ENCODE results near the gene NUDT14.

Gene NUDT14

DNA sequence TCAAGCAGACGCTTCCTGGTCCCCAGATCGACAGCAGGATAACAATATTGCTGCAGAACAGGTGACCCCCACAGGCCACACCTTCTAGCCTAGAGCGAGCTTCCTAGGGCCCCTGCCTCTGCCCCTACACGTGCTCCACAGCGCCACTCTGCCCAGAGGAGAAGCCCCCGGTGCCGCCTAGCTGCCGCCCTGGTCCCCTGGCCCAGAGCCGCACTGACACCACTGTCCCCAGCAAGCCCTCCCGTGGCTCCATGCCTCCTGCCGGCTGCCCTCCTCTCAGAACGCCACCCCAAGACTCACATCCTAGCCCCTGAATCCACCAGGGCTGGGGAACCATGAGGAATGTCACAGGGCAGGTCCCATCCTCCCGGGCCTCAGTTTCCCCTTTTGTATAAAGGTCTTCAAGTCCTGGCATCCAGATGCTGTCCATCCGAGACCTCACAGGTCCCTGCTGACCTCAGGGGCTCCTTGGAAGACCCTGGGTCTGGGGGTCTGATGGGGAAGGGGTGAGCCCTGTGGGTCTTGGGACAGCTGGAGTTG is 43.6 kb downstream of the NUDT14 start:
- H3K36me3 ChIP-seq (ENCODE audit: control insufficient read depth in 1 of 2, insufficient read depth in 2 of 2, low read depth in 1 of 2, low read length in 2 of 2): no peaks in the 10 kb centered on the region
- H3K27me3 ChIP-seq (ENCODE audit: control insufficient read depth in 1 of 2, insufficient read depth in 1 of 2, low read length in 2 of 2): peaks cover 5 to 18% of the 10 kb centered on the region in 2 experiments
- H2AK5ac ChIP-seq (ENCODE audit: low read length, severe bottlenecking): no peak overlapping the region
- H3K4ac ChIP-seq (ENCODE audit: low read depth in 1 of 2, low read length in 2 of 2): no peak overlapping the region
- 74% methylated on average over 14 of the region's 14 CpGs for WGBS
- no peak overlapping the region for H3K23ac ChIP-seq (ENCODE audit: low read length in 2 of 2)
- no peak overlapping the region for H2BK15ac ChIP-seq (ENCODE audit: low read depth, poor library complexity, severe bottlenecking)
- H3K18ac ChIP-seq (ENCODE audit: low read depth in 1 of 2, low read length in 2 of 2): no peak overlapping the region
- H2BK120ac ChIP-seq (ENCODE audit: low read depth, low read length): no peak overlapping the region
- H4K8ac ChIP-seq (ENCODE audit: low read length): no peak overlapping the region
- no peak overlapping the region for H2BK12ac ChIP-seq (ENCODE audit: low read length in 2 of 2)
- no peaks in the 10 kb centered on the region for H3K4me1 ChIP-seq (ENCODE audit: control insufficient read depth, insufficient read depth, low read depth, low read length)
- peaks cover 14% of the 10 kb centered on the region for H3K9me3 ChIP-seq (ENCODE audit: control insufficient read depth, low read length)
- no peak overlapping the region for H3K4me2 ChIP-seq (ENCODE audit: low read length, poor library complexity, severe bottlenecking)
- H3K27ac ChIP-seq (ENCODE audit: low read length, poor library complexity, severe bottlenecking): no peak overlapping the region
- H3K14ac ChIP-seq (ENCODE audit: low read length in 2 of 2): no peak overlapping the region
- H3K9ac ChIP-seq (ENCODE audit: low read length): no peak overlapping the region
- no peaks in the 10 kb centered on the region for H3K79me1 ChIP-seq (replicated peaks; ENCODE audit: low read length, poor library complexity, severe bottlenecking)
- no peak overlapping the region for H3K4me3 ChIP-seq (ENCODE audit: insufficient read depth in 1 of 2, low read depth in 1 of 2, low read length in 2 of 2)
- H2BK5ac ChIP-seq (ENCODE audit: low read depth, low read length, poor library complexity, severe bottlenecking): no peak overlapping the region
- DNase-seq: no peak
- no peak overlapping the region for H4K91ac ChIP-seq (ENCODE audit: low read length)
- no peak overlapping the region for H2AFZ ChIP-seq (ENCODE audit: low read depth, low read length)

DNA sequence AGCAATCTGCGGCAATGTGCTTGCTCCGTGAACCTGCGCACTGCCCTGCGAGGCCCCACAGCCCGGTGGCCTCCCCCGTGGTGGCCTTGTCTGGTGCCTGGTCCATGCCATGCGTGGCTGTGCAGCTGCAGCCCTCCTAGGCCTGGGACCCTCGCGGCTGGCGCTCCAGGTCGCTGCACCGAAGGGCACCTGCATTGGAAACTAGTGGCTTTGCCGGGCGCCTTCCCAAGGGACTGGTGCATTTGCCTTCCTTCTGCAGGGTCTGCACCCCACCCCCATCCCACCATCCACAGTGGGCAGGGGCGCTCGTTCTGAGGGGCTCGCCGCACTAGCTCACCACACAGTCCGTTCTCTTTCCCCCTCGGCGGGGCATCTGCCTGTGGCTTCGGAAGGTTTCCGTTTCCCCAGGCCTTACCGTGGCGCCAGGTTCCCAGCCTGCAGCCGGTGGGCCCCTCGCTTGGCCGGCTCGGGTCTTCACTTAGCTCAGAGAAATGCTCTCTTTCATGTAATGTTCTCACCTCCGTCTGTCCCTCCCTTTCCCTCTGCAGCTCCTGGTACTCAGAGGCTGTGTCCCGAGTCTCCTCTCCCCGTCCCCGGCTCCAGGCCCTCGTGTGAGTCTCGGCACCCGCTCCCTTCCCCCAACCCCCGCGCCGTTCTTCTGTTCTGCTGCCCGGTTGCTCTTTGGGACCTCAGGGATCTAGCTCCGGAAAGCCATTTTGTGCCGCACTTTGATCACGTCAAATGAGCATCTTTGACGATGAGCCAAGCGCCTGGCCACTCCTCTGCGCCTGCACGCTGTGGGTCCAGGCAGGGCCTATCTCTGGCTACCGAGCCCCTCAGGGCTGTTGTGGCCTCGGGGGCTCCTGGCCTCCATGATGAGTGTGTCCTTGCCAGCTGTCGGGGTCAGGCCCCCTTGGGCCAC is 44.5 kb downstream of the NUDT14 start:
- Histone ChIP-seq H3K9ac (ENCODE audit: low read length) (no peak overlapping the region), H3K23ac (ENCODE audit: low read length in 2 of 2) (no peak overlapping the region), H4K91ac (ENCODE audit: low read length) (no peak overlapping the region), H3K27me3 (ENCODE audit: control insufficient read depth in 1 of 2, insufficient read depth in 1 of 2, low read length in 2 of 2) (peaks cover 5 to 18% of the 10 kb centered on the region in 2 experiments), H2BK5ac (ENCODE audit: low read depth, low read length, poor library complexity, severe bottlenecking) (no peak overlapping the region), H3K4me2 (ENCODE audit: low read length, poor library complexity, severe bottlenecking) (no peak overlapping the region), H3K9me3 (ENCODE audit: control insufficient read depth, low read length) (peaks cover 15% of the 10 kb centered on the region), H4K8ac (ENCODE audit: low read length) (no peak overlapping the region), H3K4me3 (ENCODE audit: insufficient read depth in 1 of 2, low read depth in 1 of 2, low read length in 2 of 2) (no peak overlapping the region), H3K27ac (ENCODE audit: low read length, poor library complexity, severe bottlenecking) (no peak overlapping the region), H2AFZ (ENCODE audit: low read depth, low read length) (no peak overlapping the region), H3K18ac (ENCODE audit: low read depth in 1 of 2, low read length in 2 of 2) (no peak overlapping the region), H3K4me1 (ENCODE audit: control insufficient read depth, insufficient read depth, low read depth, low read length) (no peaks in the 10 kb centered on the region), H3K79me1 (replicated peaks; ENCODE audit: low read length, poor library complexity, severe bottlenecking) (no peaks in the 10 kb centered on the region), H2AK5ac (ENCODE audit: low read length, severe bottlenecking) (no peak overlapping the region), H2BK15ac (ENCODE audit: low read depth, poor library complexity, severe bottlenecking) (no peak overlapping the region), H3K36me3 (ENCODE audit: control insufficient read depth in 1 of 2, insufficient read depth in 2 of 2, low read depth in 1 of 2, low read length in 2 of 2) (no peaks in the 10 kb centered on the region), H3K14ac (ENCODE audit: low read length in 2 of 2) (no peak overlapping the region), H2BK12ac (ENCODE audit: low read length in 2 of 2) (no peak overlapping the region), H3K4ac (ENCODE audit: low read depth in 1 of 2, low read length in 2 of 2) (no peak overlapping the region), H2BK120ac (ENCODE audit: low read depth, low read length) (no peak overlapping the region)
- no peak for DNase-seq
- 84% methylated on average over 50 of the region's 50 CpGs for WGBS

DNA sequence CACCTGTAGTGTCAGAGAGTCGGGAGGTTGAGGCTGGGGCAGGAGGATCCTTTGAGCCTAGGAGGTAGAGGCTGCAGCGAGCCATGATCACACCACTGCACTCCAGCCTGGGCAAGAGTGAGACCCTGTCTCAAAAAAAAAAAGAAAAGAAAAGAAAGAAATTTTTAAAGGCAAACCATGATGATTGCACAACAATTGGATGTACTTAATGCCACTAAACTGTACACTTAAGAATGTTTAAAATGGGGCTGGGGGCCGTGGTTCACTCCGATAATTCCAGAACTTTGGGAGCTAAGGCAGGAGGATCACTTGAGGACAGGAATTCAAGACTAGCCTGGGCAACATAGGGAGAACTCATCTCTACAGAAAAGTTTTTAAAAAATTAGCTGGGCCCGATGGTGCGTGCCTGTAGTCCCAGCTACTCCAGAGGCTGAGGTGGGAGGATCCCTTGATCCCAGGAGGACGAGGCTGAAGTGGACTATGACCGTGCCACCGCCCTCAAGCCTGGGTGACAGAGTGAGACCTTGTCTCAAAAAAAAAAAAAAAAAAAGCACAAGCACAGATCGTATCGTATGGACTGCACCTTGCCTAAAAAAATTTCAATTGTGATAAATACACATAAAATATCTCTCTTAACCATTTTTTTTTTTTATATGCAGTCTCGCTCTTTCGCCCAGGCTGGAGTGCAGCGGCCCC is 45.3 kb downstream of the NUDT14 start:
- Histone ChIP-seq H2AK5ac (ENCODE audit: low read length, severe bottlenecking) (no peak overlapping the region), H2BK5ac (ENCODE audit: low read depth, low read length, poor library complexity, severe bottlenecking) (no peak overlapping the region), H3K18ac (ENCODE audit: low read depth in 1 of 2, low read length in 2 of 2) (no peak overlapping the region), H3K36me3 (ENCODE audit: control insufficient read depth in 1 of 2, insufficient read depth in 2 of 2, low read depth in 1 of 2, low read length in 2 of 2) (no peaks in the 10 kb centered on the region), H3K79me1 (replicated peaks; ENCODE audit: low read length, poor library complexity, severe bottlenecking) (no peaks in the 10 kb centered on the region), H3K27ac (ENCODE audit: low read length, poor library complexity, severe bottlenecking) (no peak overlapping the region), H2AFZ (ENCODE audit: low read depth, low read length) (no peak overlapping the region), H3K14ac (ENCODE audit: low read length in 2 of 2) (no peak overlapping the region), H3K9me3 (ENCODE audit: control insufficient read depth, low read length) (peaks cover 22% of the 10 kb centered on the region), H4K8ac (ENCODE audit: low read length) (no peak overlapping the region), H2BK12ac (ENCODE audit: low read length in 2 of 2) (no peak overlapping the region), H3K4me2 (ENCODE audit: low read length, poor library complexity, severe bottlenecking) (no peak overlapping the region), H3K4ac (ENCODE audit: low read depth in 1 of 2, low read length in 2 of 2) (no peak overlapping the region), H2BK120ac (ENCODE audit: low read depth, low read length) (no peak overlapping the region), H3K23ac (ENCODE audit: low read length in 2 of 2) (no peak overlapping the region), H2BK15ac (ENCODE audit: low read depth, poor library complexity, severe bottlenecking) (no peak overlapping the region), H3K4me1 (ENCODE audit: control insufficient read depth, insufficient read depth, low read depth, low read length) (no peaks in the 10 kb centered on the region), H4K91ac (ENCODE audit: low read length) (no peak overlapping the region), H3K9ac (ENCODE audit: low read length) (no peak overlapping the region), H3K4me3 (ENCODE audit: insufficient read depth in 1 of 2, low read depth in 1 of 2, low read length in 2 of 2) (no peak overlapping the region), H3K27me3 (ENCODE audit: control insufficient read depth in 1 of 2, insufficient read depth in 1 of 2, low read length in 2 of 2) (peaks cover 5 to 18% of the 10 kb centered on the region in 2 experiments)
- WGBS: 89% methylated on average over 14 of the region's 14 CpGs
- DNase-seq: no peak
